ENCODE data around the gene PLLP. TPM values are rescaled to one million over a fixed set of nuclear protein-coding genes. Genes with fewer than 3 reads are reported as not detected.

PLLP gene
- total RNA-seq, result 3.1 and 3.4 TPM in 2 replicates

GRCh38 chr16:57284209-57284951 lies at the start of gene PLLP:
Gene PLLP, minus strand, starts transcription at chr16:57284672. Its CDS starts 132 bp downstream, at chr16:57284540.

GRCh38 chr16:57244767-57245471 lies 39.6 kb downstream of the PLLP start, which contains the start of gene ARL2BP:
Gene ARL2BP, plus strand, starts transcription at chr16:57245259. Its CDS starts 109 bp downstream, at chr16:57245368.

Other genes with a start within 250 kb of the PLLP start
- 3.8 and 18.9 TPM in 2 replicates for gene CPNE2, start 192.1 kb downstream of the PLLP start, total RNA-seq
- gene PSME3IP1, start 98.6 kb downstream of the PLLP start, total RNA-seq, result 74.5 and 75.3 TPM in 2 replicates
- 47.2 and 48.8 TPM in 2 replicates for gene RSPRY1, start 98.3 kb downstream of the PLLP start, total RNA-seq
- 46.4 and 69.4 TPM in 2 replicates for gene ARL2BP, start 39.4 kb downstream of the PLLP start, total RNA-seq
- 0.36 TPM in 1 of 2 replicates, not detected in the other for gene CCL22, start 74.1 kb upstream of the PLLP start, total RNA-seq
- under 0.01 and 1.4 TPM in 2 replicates for gene CX3CL1, start 87.8 kb upstream of the PLLP start, total RNA-seq
- gene CCL17, start 120.1 kb upstream of the PLLP start, total RNA-seq, result not detected in 2 replicates
- gene CIAPIN1, start 162.7 kb upstream of the PLLP start, total RNA-seq, result 60.6 and 81.7 TPM in 2 replicates
- gene COQ9, start 162.8 kb upstream of the PLLP start, total RNA-seq, result 54.3 and 57.7 TPM in 2 replicates
- 101 and 122 TPM in 2 replicates for gene POLR2C, start 178.0 kb upstream of the PLLP start, total RNA-seq
- 17.4 and 19.3 TPM in 2 replicates for gene DOK4, start 201.8 kb upstream of the PLLP start, total RNA-seq

Data from nasal cavity respiratory epithelium epithelial cell of viscerocranial mucosa (primary cell).